Measurements from ENCODE around the gene ASTN2. TPM values are rescaled to one million over a fixed set of nuclear protein-coding genes. Genes with fewer than 3 reads are reported as not detected.

Gene ASTN2
- total RNA-seq, 2 donors from 2014 or later: 3.7 to 4.8 TPM

DNA sequence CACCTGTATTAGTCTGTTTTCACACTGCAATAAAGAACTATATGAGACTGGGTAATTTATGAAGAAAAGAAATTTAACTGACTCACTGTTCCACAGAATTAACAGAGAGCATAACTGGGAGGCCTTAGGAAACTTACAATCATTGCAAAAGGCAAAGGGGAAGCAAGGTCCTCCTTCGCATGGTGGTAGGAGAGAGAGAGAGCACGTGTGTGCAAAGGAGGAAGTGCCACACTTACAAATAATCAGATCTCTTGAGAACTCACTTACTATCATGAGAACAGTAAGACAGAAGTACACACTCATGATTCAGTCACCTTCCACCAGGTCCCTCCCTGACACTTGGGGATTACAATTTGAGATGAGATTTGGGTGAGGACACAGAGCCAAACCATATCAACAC lies 469.0 kb downstream of the ASTN2 start:
- DNase-seq: no peak
- H3K4me1 Mint-ChIP-seq: no peaks in the 10 kb centered on the region
- no peaks in the 10 kb centered on the region for H3K9me3 ChIP-seq (ENCODE audit: control insufficient read depth, low read length, poor library complexity, severe bottlenecking)
- no peaks in the 10 kb centered on the region for H3K36me3 Mint-ChIP-seq (ENCODE audit: low read depth)
- H3K27ac Mint-ChIP-seq: no peak overlapping the region
- ATAC-seq: no peak
- no peak overlapping the region for H3K4me3 Mint-ChIP-seq
- H3K27me3 Mint-ChIP-seq: peaks cover 6% of the 10 kb centered on the region

DNA sequence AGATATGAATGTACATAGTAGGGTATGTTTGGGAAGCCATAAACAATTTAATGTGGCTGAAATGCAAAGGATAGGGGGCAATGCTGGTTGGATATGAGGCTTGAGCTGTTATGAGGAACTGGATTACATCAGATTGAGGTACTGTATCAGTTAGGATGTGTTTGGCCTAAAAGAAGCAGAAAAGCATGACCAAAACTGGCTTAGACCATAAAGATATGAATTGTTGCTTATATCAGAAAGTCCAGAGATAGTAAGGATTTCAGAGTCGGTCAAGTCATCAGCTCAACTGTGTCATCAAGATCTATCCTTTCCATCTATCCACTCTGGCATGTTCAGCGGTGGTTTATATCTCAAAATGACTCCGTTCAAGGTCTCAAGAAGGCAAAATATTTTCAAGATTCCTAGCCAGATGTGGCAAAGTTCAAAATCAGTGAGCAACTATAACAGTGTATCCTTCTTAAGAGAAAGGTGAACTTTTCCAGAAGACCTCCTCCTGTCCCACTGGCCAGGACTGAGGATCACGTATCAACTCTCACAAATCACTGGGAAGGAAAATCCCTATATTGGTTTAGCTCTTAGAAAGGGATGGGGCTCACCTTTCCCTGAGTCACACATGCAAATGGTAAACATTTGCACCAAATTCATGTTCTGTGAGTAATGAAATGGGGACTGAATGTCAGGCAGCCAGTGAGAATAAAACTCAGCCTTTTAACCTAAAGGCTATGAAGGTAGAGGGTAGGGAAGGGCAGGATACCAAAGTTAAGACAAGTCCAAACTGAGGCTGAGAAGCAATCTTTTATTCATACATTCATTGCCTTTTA lies 469.9 kb downstream of the ASTN2 start:
- ATAC-seq: no peak
- H3K4me1 Mint-ChIP-seq: no peaks in the 10 kb centered on the region
- DNase-seq: no peak
- H3K27me3 Mint-ChIP-seq: peaks cover 6% of the 10 kb centered on the region
- H3K27ac Mint-ChIP-seq: no peak overlapping the region
- H3K9me3 ChIP-seq (ENCODE audit: control insufficient read depth, low read length, poor library complexity, severe bottlenecking): no peaks in the 10 kb centered on the region
- H3K4me3 Mint-ChIP-seq: no peak overlapping the region
- no peaks in the 10 kb centered on the region for H3K36me3 Mint-ChIP-seq (ENCODE audit: low read depth)

DNA sequence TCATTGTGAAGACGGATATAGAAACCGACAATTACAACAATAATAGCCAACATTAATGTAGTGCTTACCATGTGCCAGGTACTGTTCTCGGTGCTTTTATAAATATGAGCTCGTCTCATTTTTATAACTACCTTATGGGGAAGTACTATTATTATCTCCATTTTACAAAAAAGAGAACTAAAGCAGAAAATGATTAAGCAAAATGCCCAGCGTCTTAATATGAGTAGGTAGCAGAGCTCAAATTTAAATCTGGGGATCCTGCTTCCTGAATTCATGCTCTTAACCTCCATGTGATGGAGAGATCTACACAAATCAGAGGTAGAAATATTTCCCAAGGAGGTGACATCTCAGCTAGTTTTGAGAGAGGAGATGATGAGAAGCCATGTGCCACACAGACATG lies 470.9 kb downstream of the ASTN2 start:
- DNase-seq: no peak
- Mint-ChIP-seq H3K4me1 (no peaks in the 10 kb centered on the region), H3K36me3 (ENCODE audit: low read depth) (no peaks in the 10 kb centered on the region), H3K27ac (no peak overlapping the region), H3K27me3 (peaks cover 6% of the 10 kb centered on the region), H3K4me3 (no peak overlapping the region)
- no peak for ATAC-seq
- H3K9me3 ChIP-seq (ENCODE audit: control insufficient read depth, low read length, poor library complexity, severe bottlenecking): no peaks in the 10 kb centered on the region

DNA sequence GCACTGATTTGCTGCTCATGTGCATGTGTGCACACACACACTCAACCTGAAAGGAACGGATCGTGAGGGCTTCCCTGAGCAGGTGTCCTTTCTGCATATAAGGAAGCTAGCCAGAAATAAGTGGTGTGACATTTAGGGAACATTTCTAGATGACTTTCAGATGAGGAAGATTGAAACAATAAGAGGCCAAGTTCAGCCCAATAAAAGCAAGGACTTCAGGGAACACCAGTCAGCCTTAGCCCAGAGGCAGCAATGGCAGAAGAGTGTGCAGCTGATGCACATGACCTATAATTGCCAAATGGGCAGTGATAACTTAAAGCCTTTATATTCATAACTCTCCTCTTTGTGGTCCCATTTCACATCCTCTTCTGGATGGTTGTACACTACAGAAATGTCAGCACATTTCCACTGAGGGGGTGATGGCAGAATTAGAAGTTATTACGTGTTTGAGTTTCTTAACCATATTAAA lies 472.2 kb downstream of the ASTN2 start:
- H3K36me3 Mint-ChIP-seq (ENCODE audit: low read depth): no peaks in the 10 kb centered on the region
- no peak overlapping the region for H3K27ac Mint-ChIP-seq
- H3K4me3 Mint-ChIP-seq: no peak overlapping the region
- H3K9me3 ChIP-seq (ENCODE audit: control insufficient read depth, low read length, poor library complexity, severe bottlenecking): no peaks in the 10 kb centered on the region
- ATAC-seq: no peak
- DNase-seq: no peak
- peaks cover 6% of the 10 kb centered on the region for H3K27me3 Mint-ChIP-seq
- no peaks in the 10 kb centered on the region for H3K4me1 Mint-ChIP-seq

DNA sequence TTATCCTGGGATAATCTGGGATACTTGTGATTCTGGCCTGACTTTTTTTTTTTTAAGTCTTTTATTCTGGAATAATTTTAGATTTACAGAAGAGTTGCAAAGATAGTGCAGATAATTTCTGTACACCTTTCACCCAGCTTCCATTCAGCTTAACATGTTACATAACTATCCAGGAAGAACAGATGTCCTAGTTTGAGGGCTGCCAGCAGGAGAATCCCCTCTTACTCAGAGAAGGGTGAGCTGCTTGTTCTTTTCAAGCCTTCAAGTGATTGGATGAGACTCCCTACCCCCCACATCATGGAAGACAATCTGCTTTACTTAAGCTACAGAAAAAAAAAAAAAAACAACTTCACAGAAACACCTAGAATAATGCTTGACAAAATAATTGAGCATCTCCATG lies 473.6 kb downstream of the ASTN2 start:
- no peaks in the 10 kb centered on the region for H3K4me1 Mint-ChIP-seq
- no peak for DNase-seq
- no peak overlapping the region for H3K27ac Mint-ChIP-seq
- no peak for ATAC-seq
- H3K4me3 Mint-ChIP-seq: no peak overlapping the region
- peaks cover 6% of the 10 kb centered on the region for H3K27me3 Mint-ChIP-seq
- H3K36me3 Mint-ChIP-seq (ENCODE audit: low read depth): no peaks in the 10 kb centered on the region
- H3K9me3 ChIP-seq (ENCODE audit: control insufficient read depth, low read length, poor library complexity, severe bottlenecking): no peaks in the 10 kb centered on the region

DNA sequence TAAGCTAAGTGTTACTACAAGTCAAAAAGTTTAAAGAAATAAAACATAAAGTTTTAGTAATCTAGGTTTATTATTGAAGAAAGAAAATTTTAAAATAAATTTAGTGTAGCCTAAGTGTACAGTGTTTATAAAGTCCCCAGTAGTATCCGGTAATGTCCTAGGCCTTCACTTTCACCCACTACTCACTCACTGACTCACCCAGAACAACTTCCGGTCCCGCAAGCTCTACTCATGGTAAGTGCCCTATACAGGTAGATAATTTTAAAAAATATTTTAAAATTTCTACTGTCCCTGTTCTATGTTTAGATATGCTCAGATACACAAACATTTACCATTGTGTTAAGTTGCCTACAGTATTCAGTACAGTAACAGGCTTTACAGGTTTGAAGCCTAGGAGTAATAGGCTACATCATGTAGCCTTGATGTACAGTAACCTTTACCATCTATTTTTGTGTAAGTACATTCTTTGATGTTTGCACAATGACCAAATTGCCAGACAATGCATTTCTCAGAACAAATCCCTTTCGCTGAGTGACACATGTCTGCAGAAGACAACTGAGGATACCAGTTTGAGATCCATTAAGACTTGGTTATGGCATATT lies 474.1 kb downstream of the ASTN2 start:
- Mint-ChIP-seq H3K27ac (no peak overlapping the region), H3K4me3 (no peak overlapping the region), H3K27me3 (peaks cover 6% of the 10 kb centered on the region), H3K36me3 (ENCODE audit: low read depth) (no peaks in the 10 kb centered on the region), H3K4me1 (no peaks in the 10 kb centered on the region)
- no peak for DNase-seq
- no peaks in the 10 kb centered on the region for H3K9me3 ChIP-seq (ENCODE audit: control insufficient read depth, low read length, poor library complexity, severe bottlenecking)
- no peak for ATAC-seq

DNA sequence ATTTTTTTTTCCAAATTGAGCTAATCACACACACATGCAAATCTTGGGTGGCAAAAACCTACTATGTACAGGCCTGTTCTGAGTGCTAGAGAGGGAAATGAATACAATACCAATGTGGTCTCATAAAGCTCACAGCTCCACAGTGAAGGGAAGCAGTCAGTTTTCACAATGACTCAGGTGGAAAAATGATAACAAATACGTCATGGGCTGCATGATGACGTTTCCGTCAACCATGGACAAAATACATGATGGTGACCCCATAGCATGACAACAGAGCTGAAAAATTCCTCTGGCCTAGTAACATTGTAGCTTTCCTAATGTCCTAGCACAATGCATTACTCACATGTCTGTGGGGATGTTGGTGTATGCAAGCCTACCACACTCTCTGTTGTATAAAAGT lies 475.2 kb downstream of the ASTN2 start:
- ATAC-seq (no peak), DNase-seq (no peak)
- Mint-ChIP-seq H3K27me3 (peaks cover 6% of the 10 kb centered on the region), H3K4me3 (no peak overlapping the region), H3K36me3 (ENCODE audit: low read depth) (no peaks in the 10 kb centered on the region), H3K27ac (no peak overlapping the region), H3K4me1 (no peaks in the 10 kb centered on the region)
- no peaks in the 10 kb centered on the region for H3K9me3 ChIP-seq (ENCODE audit: control insufficient read depth, low read length, poor library complexity, severe bottlenecking)

DNA sequence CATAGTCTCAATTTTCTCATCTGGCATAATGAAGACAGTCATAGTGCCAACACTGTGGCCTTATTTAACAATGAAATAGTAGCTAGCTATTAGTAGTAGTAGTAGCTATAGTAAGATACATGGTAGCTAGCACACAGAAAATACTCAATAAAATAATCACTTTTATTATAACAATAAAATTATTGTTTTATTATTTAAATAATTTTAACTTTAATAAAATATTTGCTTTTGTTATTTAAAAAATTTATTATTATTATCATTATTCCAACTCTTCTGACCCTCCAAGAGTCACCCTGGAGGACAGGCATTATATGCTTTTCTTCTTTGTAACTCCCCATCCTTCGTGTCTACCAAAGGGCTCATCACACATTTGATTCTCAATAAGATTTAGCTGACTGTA lies 475.7 kb downstream of the ASTN2 start:
- ATAC-seq: no peak
- Mint-ChIP-seq H3K4me3 (no peak overlapping the region), H3K4me1 (no peaks in the 10 kb centered on the region), H3K36me3 (ENCODE audit: low read depth) (no peaks in the 10 kb centered on the region), H3K27me3 (peaks cover 6% of the 10 kb centered on the region), H3K27ac (no peak overlapping the region)
- no peak for DNase-seq
- no peaks in the 10 kb centered on the region for H3K9me3 ChIP-seq (ENCODE audit: control insufficient read depth, low read length, poor library complexity, severe bottlenecking)

DNA sequence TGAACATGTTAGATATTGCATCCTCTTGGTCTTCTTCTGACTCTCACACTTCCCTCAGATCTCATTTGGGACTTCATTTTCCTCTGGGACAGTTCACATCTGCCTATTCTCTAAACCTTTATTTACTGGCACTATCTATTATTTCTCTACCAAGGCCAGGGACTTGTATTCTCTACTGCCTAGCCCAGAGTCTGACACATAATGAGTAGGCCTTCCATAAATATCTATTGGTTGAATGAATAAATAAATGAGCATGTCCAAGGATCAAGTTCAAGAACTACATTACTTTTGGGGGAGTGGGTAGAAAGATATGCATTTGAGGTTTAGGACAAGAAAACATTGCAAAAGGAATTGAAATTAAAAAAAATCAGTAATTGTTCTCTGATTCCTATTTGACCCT lies 477.5 kb downstream of the ASTN2 start:
- no peaks in the 10 kb centered on the region for H3K36me3 Mint-ChIP-seq (ENCODE audit: low read depth)
- DNase-seq (no peak), ATAC-seq (no peak)
- H3K4me3 Mint-ChIP-seq: no peak overlapping the region
- H3K9me3 ChIP-seq (ENCODE audit: control insufficient read depth, low read length, poor library complexity, severe bottlenecking): no peaks in the 10 kb centered on the region
- no peak overlapping the region for H3K27ac Mint-ChIP-seq
- H3K27me3 Mint-ChIP-seq: no peaks in the 10 kb centered on the region
- no peaks in the 10 kb centered on the region for H3K4me1 Mint-ChIP-seq

DNA sequence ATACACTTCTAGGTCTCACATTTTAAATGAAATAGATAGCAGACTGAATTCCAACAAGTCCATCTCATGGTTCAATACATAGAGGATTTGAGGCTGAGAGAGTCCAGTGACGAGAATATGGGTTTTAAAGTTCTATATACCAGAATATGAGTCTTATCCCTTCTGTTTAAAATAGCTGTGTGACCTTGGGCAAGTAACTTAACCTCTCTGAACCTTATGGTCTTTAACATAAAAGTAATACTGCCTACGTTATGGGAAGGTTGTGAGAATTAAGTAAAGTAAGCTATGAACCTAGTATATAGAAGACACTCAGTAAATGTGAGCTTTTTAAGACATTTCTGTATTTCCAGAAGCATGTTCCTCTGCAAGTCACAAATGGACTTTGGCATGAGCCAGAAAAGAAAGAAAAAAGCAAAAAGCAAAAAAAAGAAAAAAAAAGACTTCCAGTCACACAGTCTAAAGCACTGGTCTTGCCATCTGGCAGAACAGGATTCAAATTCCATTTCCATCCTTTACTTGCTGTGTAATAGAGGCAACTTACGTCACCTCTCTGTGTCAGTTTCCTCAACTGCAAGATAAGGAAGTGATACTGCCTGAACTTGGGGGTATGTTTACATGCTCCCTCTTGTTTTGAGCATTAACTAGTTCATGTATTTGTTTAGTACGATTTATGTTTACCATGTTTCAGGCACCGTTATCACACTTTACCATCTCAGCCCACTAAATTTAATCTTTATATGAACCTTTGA lies 479.5 kb downstream of the ASTN2 start:
- no peaks in the 10 kb centered on the region for H3K4me1 Mint-ChIP-seq
- H3K27ac Mint-ChIP-seq: no peak overlapping the region
- ATAC-seq: no peak
- H3K36me3 Mint-ChIP-seq (ENCODE audit: low read depth): no peaks in the 10 kb centered on the region
- no peaks in the 10 kb centered on the region for H3K27me3 Mint-ChIP-seq
- no peak overlapping the region for H3K4me3 Mint-ChIP-seq
- no peaks in the 10 kb centered on the region for H3K9me3 ChIP-seq (ENCODE audit: control insufficient read depth, low read length, poor library complexity, severe bottlenecking)
- DNase-seq: no peak

DNA sequence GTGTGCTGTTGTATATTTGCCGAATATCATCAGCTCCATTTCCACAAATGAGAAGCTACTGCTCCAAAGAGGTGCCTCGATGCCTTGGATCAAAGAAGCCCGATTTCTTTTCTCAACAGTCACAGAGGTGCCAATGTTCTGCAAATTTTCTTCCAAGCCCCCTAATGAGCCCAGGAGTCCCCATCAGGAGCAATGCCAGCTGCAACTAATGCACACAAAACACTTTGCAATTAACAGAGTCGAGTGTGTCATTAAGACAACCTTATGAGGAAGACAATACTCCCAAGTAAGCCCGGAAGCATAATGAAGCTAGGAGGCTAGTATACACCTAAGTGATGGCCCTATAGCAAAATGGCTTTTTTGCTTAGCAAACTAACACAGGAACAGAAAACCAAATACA lies 480.7 kb downstream of the ASTN2 start:
- no peaks in the 10 kb centered on the region for H3K36me3 Mint-ChIP-seq (ENCODE audit: low read depth)
- ATAC-seq (no peak), DNase-seq (no peak)
- no peaks in the 10 kb centered on the region for H3K4me1 Mint-ChIP-seq
- H3K27ac Mint-ChIP-seq: no peak overlapping the region
- H3K4me3 Mint-ChIP-seq: no peak overlapping the region
- H3K9me3 ChIP-seq (ENCODE audit: control insufficient read depth, low read length, poor library complexity, severe bottlenecking): no peaks in the 10 kb centered on the region
- H3K27me3 Mint-ChIP-seq: no peaks in the 10 kb centered on the region

DNA sequence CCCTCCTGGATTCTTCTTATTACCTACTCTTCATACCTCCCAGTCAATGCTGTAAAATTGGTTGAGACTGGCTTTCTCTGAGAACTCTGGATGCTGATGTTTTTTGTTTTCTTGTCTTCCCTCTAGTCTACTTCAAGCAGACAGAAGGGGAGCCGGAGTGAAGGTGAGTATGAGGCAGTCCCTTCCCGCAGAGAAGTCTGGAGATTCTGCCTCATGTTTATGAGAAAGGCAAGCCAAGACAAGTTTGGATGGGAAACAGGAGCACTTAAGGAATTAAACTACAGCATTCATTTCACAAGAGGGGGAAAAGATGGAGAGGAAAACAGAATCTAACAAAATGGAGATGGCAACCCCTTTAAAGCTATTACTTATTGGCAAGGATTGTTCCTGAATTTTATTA lies 481.6 kb downstream of the ASTN2 start:
- no peak for DNase-seq
- H3K9me3 ChIP-seq (ENCODE audit: control insufficient read depth, low read length, poor library complexity, severe bottlenecking): no peaks in the 10 kb centered on the region
- Mint-ChIP-seq H3K27me3 (no peaks in the 10 kb centered on the region), H3K27ac (no peak overlapping the region), H3K4me3 (no peak overlapping the region), H3K4me1 (no peaks in the 10 kb centered on the region), H3K36me3 (ENCODE audit: low read depth) (no peaks in the 10 kb centered on the region)
- no peak for ATAC-seq

DNA sequence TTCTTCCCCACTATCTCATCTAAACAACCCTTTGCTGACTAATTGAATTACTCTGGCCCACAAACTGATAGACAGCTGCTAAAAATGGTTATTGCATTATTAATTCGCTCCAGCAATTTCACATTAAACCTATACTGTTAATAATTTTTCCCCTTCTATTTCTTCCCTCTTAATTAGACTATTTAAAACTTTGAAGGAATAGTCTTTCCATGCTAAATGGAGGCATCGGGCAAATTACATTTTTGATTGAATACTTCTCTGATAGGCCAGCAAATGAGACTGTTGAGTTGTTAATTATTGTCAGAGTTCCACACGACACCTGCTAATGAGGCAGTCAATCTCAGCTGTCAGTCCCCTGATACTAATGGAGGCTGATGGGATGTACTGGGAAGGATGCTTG lies 485.2 kb downstream of the ASTN2 start:
- no peaks in the 10 kb centered on the region for H3K9me3 ChIP-seq (ENCODE audit: control insufficient read depth, low read length, poor library complexity, severe bottlenecking)
- no peak for DNase-seq
- H3K27me3 Mint-ChIP-seq: no peaks in the 10 kb centered on the region
- no peaks in the 10 kb centered on the region for H3K4me1 Mint-ChIP-seq
- ATAC-seq: no peak
- H3K36me3 Mint-ChIP-seq (ENCODE audit: low read depth): no peaks in the 10 kb centered on the region
- H3K27ac Mint-ChIP-seq: no peak overlapping the region
- H3K4me3 Mint-ChIP-seq: no peak overlapping the region
